Measurements from ENCODE around the gene GNAT3.

The GNAT3 gene

DNA sequence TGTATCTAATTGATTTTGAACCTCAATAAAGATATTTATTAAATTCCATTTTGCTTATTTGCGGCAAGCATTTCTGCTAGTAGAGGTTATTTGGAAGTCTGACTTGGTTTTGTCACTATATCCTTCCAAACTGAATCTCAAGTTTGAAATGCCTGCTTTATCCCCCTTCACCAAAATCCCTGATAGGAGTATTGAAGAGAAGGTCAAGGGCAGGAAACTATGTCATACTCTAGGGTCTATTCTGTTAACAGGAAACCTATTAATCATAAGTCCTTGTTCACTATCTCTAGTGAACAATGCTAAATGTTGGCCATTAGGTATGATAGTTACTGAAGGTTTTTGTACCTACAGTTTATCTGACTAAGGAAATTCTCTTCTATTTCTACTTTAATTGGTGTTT, 11.5 kb downstream of the GNAT3 start:
- Histone ChIP-seq H3K27ac (ENCODE audit: low read depth, low read length) (no peak overlapping the region), H3K4me3 (ENCODE audit: low read length) (no peak overlapping the region), H3K36me3 (ENCODE audit: insufficient read depth, low read length) (no peaks in the 10 kb centered on the region), H3K9me3 (ENCODE audit: insufficient read depth, low read depth, low read length) (no peaks in the 10 kb centered on the region), H3K9ac (ENCODE audit: low read depth, low read length) (no peak overlapping the region), H3K27me3 (ENCODE audit: insufficient read depth, low read length) (no peaks in the 10 kb centered on the region), H3K4me1 (ENCODE audit: insufficient read depth, low read length) (peaks cover 4% of the 10 kb centered on the region)
- WGBS, result no CpG with 5 or more reads among the region's 1 CpG

GRCh38 chr7:80499350-80499953, 12.4 kb downstream of the GNAT3 start:
- peaks cover 4% of the 10 kb centered on the region for H3K4me1 ChIP-seq (ENCODE audit: insufficient read depth, low read length)
- H3K27ac ChIP-seq (ENCODE audit: low read depth, low read length), result no peak overlapping the region
- WGBS, result 94% methylated on average over 1 of the region's 1 CpG
- no peak overlapping the region for H3K4me3 ChIP-seq (ENCODE audit: low read length)
- H3K9me3 ChIP-seq (ENCODE audit: insufficient read depth, low read depth, low read length), result no peaks in the 10 kb centered on the region
- no peaks in the 10 kb centered on the region for H3K36me3 ChIP-seq (ENCODE audit: insufficient read depth, low read length)
- no peaks in the 10 kb centered on the region for H3K27me3 ChIP-seq (ENCODE audit: insufficient read depth, low read length)
- no peak overlapping the region for H3K9ac ChIP-seq (ENCODE audit: low read depth, low read length)

DNA sequence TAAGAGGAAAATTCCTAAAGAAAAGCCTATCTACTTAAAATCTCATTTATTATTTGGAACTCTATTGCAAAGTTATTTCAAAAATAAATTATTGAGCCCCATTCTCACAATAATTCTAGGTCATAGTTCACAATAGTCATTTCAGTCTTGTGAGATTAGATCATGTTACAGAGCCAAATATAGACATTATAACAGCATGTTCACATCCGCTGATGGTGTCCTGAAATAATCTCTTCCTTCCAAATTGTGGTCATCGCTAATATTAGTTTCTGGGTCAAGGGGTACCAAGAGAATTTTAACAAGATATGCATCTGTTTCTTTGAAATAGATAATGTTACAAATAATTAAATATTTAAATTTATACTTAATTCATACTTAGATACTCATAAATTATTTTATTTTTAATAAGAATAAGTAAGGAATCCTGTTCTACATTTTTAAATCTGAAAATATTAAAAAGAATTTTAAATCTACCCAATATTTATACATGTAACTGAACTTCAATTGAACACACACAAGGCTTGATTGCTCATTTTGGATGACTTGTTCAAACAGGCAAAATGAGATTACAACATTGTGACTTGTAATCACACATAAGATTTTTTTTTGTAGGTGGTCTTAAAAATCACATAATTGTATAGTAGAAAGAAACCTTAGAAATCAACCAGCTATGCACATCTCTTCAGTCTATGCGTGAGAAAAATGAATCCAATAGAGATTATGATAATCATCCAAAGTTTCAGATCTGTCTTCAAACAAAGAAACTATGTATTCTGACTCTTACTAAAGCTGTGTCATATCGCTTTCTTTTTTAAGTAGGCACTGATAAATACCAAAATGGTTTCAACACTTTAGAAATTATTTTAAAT, 13.1 kb downstream of the GNAT3 start:
- 97% methylated on average over 3 of the region's 4 CpGs for WGBS
- Histone ChIP-seq H3K27ac (ENCODE audit: low read depth, low read length) (no peak overlapping the region), H3K36me3 (ENCODE audit: insufficient read depth, low read length) (no peaks in the 10 kb centered on the region)

DNA sequence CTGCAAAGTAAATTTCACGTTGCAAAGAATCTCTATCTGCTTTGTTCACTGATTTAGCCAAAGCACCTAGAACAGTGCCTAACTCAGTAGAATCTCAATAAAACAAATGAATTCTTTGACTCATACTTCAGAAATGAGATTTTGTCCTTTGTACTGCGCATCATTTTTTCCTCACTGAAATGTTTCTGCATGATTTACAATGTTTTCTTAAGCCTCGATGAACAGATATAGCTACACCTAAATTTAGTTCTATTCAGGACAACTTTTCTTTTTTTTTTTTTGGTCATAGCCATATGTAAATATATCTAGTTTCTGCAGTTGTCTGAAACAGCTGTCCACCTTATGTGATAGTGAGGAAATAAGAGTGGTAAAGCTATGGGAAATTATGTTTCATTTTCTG, 15.3 kb downstream of the GNAT3 start:
- WGBS, result 88% methylated on average over 3 of the region's 3 CpGs
- Histone ChIP-seq H3K4me3 (ENCODE audit: low read length) (no peak overlapping the region), H3K27me3 (ENCODE audit: insufficient read depth, low read length) (no peaks in the 10 kb centered on the region), H3K27ac (ENCODE audit: low read depth, low read length) (no peak overlapping the region), H3K9me3 (ENCODE audit: insufficient read depth, low read depth, low read length) (no peaks in the 10 kb centered on the region), H3K9ac (ENCODE audit: low read depth, low read length) (no peak overlapping the region), H3K36me3 (ENCODE audit: insufficient read depth, low read length) (no peaks in the 10 kb centered on the region), H3K4me1 (ENCODE audit: insufficient read depth, low read length) (peaks cover 6% of the 10 kb centered on the region)

More for the DNA sequence above, 13.1 kb downstream of the GNAT3 start:
- no peak overlapping the region for H3K4me3 ChIP-seq (ENCODE audit: low read length)
- no peaks in the 10 kb centered on the region for H3K27me3 ChIP-seq (ENCODE audit: insufficient read depth, low read length)
- no peak overlapping the region for H3K9ac ChIP-seq (ENCODE audit: low read depth, low read length)
- H3K4me1 ChIP-seq (ENCODE audit: insufficient read depth, low read length), result peaks cover 4% of the 10 kb centered on the region
- no peaks in the 10 kb centered on the region for H3K9me3 ChIP-seq (ENCODE audit: insufficient read depth, low read depth, low read length)

DNA sequence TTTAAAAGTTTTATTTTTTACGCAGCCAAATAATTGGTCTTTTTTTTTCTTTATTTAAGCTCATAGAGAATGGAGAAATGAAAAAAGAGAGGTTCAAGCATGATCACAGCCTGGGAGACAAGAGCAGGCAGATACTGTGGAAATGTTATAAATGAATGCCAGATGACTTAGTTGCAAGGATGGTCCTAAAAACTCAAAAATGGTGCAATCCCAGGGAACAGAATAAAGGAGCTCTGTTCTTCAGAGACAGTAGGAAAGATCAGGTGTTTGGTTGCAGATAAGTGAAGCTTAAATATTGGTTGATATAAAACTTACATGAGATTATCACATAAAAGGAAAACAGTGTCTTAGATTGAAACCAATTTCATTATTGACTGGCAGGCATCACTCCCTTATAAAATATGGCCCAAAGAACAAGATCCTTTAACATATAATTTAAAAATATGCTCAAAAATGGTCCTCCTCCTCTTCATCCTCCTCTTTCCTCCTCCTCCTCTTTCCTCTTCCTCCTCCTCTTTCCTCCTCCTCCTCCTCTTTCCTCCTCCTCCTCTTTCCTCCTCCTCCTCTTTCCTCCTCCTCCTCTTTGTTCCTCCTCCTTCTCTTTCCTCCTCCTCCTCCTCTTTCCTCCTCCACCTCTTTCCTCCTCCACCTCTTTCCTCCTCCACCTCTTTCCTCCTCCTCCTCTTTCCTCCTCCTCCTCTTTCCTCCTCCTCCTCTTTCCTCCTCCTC, 18.6 kb downstream of the GNAT3 start:
- WGBS, result 86% methylated on average over 1 of the region's 1 CpG
- Histone ChIP-seq H3K4me1 (ENCODE audit: insufficient read depth, low read length) (peaks cover 19% of the 10 kb centered on the region), H3K4me3 (ENCODE audit: low read length) (no peak overlapping the region), H3K27me3 (ENCODE audit: insufficient read depth, low read length) (no peaks in the 10 kb centered on the region), H3K36me3 (ENCODE audit: insufficient read depth, low read length) (no peaks in the 10 kb centered on the region), H3K9ac (ENCODE audit: low read depth, low read length) (no peak overlapping the region), H3K9me3 (ENCODE audit: insufficient read depth, low read depth, low read length) (no peaks in the 10 kb centered on the region), H3K27ac (ENCODE audit: low read depth, low read length) (no peak overlapping the region)

GRCh38 chr7:80491462-80491861, 20.4 kb downstream of the GNAT3 start:
- Histone ChIP-seq H3K4me3 (ENCODE audit: low read length) (no peak overlapping the region), H3K27ac (ENCODE audit: low read depth, low read length) (0 out of 2 replicates have a peak overlapping the region, but pooled peaks have one; percentile 35), H3K4me1 (ENCODE audit: insufficient read depth, low read length) (peaks cover 35% of the 10 kb centered on the region), H3K36me3 (ENCODE audit: insufficient read depth, low read length) (no peaks in the 10 kb centered on the region), H3K9ac (ENCODE audit: low read depth, low read length) (no peak overlapping the region), H3K27me3 (ENCODE audit: insufficient read depth, low read length) (no peaks in the 10 kb centered on the region), H3K9me3 (ENCODE audit: insufficient read depth, low read depth, low read length) (no peaks in the 10 kb centered on the region)
- 88% methylated on average over 4 of the region's 4 CpGs for WGBS

DNA sequence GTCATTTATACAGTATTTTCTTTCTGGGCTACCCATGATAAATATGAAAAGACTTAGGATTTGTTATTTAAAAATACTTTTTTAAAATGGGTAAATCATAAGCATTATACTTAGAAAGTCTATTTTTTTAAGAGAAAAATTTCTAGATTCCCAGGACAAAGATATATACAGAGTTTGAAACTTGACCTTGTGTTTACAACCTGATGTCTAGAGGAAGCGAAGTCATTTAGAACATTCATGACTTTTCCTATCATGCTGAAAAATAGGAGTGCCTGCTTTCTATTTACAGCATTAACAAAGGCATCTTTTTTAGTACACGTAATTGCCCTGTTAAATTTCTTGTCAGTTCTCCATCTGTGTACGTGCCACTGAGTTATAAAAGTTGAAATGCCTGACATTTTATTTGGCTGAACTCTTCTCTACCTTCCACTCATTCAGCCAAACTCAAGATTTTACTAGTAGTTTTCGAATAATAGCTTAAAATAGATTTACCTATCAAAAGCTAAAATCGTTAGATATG, 23.0 kb downstream of the GNAT3 start:
- Histone ChIP-seq H3K9ac (ENCODE audit: low read depth, low read length) (no peak overlapping the region), H3K36me3 (ENCODE audit: insufficient read depth, low read length) (no peaks in the 10 kb centered on the region), H3K27ac (ENCODE audit: low read depth, low read length) (no peak overlapping the region), H3K27me3 (ENCODE audit: insufficient read depth, low read length) (no peaks in the 10 kb centered on the region), H3K4me3 (ENCODE audit: low read length) (no peak overlapping the region), H3K4me1 (ENCODE audit: insufficient read depth, low read length) (peaks cover 35% of the 10 kb centered on the region), H3K9me3 (ENCODE audit: insufficient read depth, low read depth, low read length) (no peaks in the 10 kb centered on the region)
- 85% methylated on average over 4 of the region's 5 CpGs for WGBS

- Histone ChIP-seq H3K27ac (ENCODE audit: low read depth, low read length) (no peak overlapping the region), H3K9me3 (ENCODE audit: insufficient read depth, low read depth, low read length) (no peaks in the 10 kb centered on the region), H3K4me3 (ENCODE audit: low read length) (0 out of 2 replicates have a peak overlapping the region, but pooled peaks have one; percentile 0), H3K4me1 (ENCODE audit: insufficient read depth, low read length) (peaks cover 35% of the 10 kb centered on the region), H3K9ac (ENCODE audit: low read depth, low read length) (no peak overlapping the region), H3K36me3 (ENCODE audit: insufficient read depth, low read length) (no peaks in the 10 kb centered on the region), H3K27me3 (ENCODE audit: insufficient read depth, low read length) (no peaks in the 10 kb centered on the region)
These were observed 23.5 kb downstream of the GNAT3 start for GRCh38 chr7:80488406-80488805.

GRCh38 chr7:80485721-80486120, 26.1 kb downstream of the GNAT3 start:
- Histone ChIP-seq H3K4me3 (ENCODE audit: low read length) (no peak overlapping the region), H3K27ac (ENCODE audit: low read depth, low read length) (no peak overlapping the region), H3K27me3 (ENCODE audit: insufficient read depth, low read length) (no peaks in the 10 kb centered on the region), H3K9me3 (ENCODE audit: insufficient read depth, low read depth, low read length) (no peaks in the 10 kb centered on the region), H3K36me3 (ENCODE audit: insufficient read depth, low read length) (no peaks in the 10 kb centered on the region), H3K9ac (ENCODE audit: low read depth, low read length) (no peak overlapping the region), H3K4me1 (ENCODE audit: insufficient read depth, low read length) (peaks cover 37% of the 10 kb centered on the region)

- H3K36me3 ChIP-seq (ENCODE audit: insufficient read depth, low read length), result no peaks in the 10 kb centered on the region
- WGBS, result 96% methylated on average over 3 of the region's 3 CpGs
- H3K9me3 ChIP-seq (ENCODE audit: insufficient read depth, low read depth, low read length), result no peaks in the 10 kb centered on the region
- H3K4me1 ChIP-seq (ENCODE audit: insufficient read depth, low read length), result peaks cover 24% of the 10 kb centered on the region
- H3K27me3 ChIP-seq (ENCODE audit: insufficient read depth, low read length), result no peaks in the 10 kb centered on the region
- no peak overlapping the region for H3K4me3 ChIP-seq (ENCODE audit: low read length)
- H3K27ac ChIP-seq (ENCODE audit: low read depth, low read length), result no peak overlapping the region
- no peak overlapping the region for H3K9ac ChIP-seq (ENCODE audit: low read depth, low read length)
These were observed 28.9 kb downstream of the GNAT3 start for GRCh38 chr7:80482950-80483349.
